GM23338 (cell line): ENCODE data around the gene YPEL2.

Source experiments
- EZH2 ChIP-seq: fragments of 200-600 bp; sonication (generic); IDR thresholded peaks from one replicate; pipeline ENCODE4 v1.8.0; 2017; ENCODE audit warnings: antibody characterized with exemption, mild to moderate bottlenecking, low read depth; ENCODE audit not compliant: unreplicated experiment
- EZH2phosphoT487 ChIP-seq: fragments of 200-600 bp; sonication (generic); IDR thresholded peaks from one replicate; pipeline ENCODE4 v1.8.1; 2018; ENCODE audit warnings: antibody characterized with exemption; ENCODE audit not compliant: unreplicated experiment
- POLR2AphosphoS5 ChIP-seq: IDR thresholded peaks from 2 replicates; pipeline ENCODE4 v1.6.1; 2016; ENCODE audit warnings: antibody characterized with exemption, low read depth
- STAT1 ChIP-seq: IDR thresholded peaks from one replicate; pipeline ENCODE4 v1.6.1; 2016; ENCODE audit warnings: antibody characterized with exemption; ENCODE audit not compliant: unreplicated experiment
- ZNF114 ChIP-seq: fragments of 250-450 bp; sonication (Bioruptor Pico); IDR thresholded peaks from 2 replicates; pipeline ENCODE4 v1.5.0; 2020; ENCODE audit warnings: mild to moderate bottlenecking, moderate library complexity
- ZNF331 ChIP-seq: fragments of 250-450 bp; sonication (Bioruptor Pico); IDR thresholded peaks from 2 replicates; pipeline ENCODE4 v1.5.0; 2020; ENCODE audit warnings: low read depth, mild to moderate bottlenecking, moderate library complexity
- TF ChIP-seq, protein P1 (sequence below), 2 experiments: fragments of 200-600 bp in 1 of 2; sonication (generic) in 1 of 2; conservative IDR thresholded peaks; 2 replicates each; pipeline versions ENCODE4 v1.5.1 to v1.6.1; 2016 to 2017; ENCODE audit warnings: antibody characterized with exemption in 2 of 2, low read depth in 2 of 2, mild to moderate bottlenecking in 2 of 2, moderate library complexity in 1 of 2

DNA sequence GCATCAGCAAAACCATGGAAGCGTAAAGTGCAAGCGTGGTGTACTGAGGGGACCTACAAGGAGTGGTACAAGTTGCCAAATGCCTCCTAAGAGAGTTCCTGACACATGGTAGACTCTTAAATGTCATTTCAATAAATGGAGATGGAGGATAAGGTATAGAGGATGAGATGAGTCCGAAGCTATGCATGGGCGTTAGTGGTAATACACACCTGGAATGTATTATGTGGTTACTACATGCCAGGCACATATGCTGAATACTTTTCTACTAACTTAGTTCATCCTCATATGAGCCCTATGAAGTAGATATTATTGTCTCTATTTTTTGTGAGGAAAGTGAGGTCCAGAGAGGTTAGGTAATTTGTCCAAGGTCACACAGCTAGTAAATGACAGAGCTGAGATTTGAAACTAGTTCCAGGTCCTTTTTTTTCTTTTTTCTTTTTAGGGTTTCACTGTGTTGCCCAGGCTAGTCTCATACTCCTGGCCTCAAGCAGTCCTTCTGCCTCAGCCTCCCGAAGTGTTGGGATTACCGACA, 15.5 kb downstream of the YPEL2 start:
- TF ChIP-seq EZH2 (no peak), ZNF331 (CRISPR knock-in tag) (no peak), POLR2AphosphoS5 (no peak), STAT1 (no peak), ZNF114 (CRISPR knock-in tag) (no peak), EZH2phosphoT487 (no peak)
- TF ChIP-seq, protein P1, sequence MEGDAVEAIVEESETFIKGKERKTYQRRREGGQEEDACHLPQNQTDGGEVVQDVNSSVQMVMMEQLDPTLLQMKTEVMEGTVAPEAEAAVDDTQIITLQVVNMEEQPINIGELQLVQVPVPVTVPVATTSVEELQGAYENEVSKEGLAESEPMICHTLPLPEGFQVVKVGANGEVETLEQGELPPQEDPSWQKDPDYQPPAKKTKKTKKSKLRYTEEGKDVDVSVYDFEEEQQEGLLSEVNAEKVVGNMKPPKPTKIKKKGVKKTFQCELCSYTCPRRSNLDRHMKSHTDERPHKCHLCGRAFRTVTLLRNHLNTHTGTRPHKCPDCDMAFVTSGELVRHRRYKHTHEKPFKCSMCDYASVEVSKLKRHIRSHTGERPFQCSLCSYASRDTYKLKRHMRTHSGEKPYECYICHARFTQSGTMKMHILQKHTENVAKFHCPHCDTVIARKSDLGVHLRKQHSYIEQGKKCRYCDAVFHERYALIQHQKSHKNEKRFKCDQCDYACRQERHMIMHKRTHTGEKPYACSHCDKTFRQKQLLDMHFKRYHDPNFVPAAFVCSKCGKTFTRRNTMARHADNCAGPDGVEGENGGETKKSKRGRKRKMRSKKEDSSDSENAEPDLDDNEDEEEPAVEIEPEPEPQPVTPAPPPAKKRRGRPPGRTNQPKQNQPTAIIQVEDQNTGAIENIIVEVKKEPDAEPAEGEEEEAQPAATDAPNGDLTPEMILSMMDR (conservative IDR thresholded peaks at IDR 0.05; ENCODE audit: low read depth in 2 of 2): no peak
